ENCODE measurements around the gene SLC15A3. TPM values are rescaled to one million over a fixed set of nuclear protein-coding genes. Genes with fewer than 3 reads are reported as not detected.

Gene SLC15A3
- polyA plus RNA-seq, 1 of the 3 experiments (the other 2 are of a cell fraction), result not detected

DNA sequence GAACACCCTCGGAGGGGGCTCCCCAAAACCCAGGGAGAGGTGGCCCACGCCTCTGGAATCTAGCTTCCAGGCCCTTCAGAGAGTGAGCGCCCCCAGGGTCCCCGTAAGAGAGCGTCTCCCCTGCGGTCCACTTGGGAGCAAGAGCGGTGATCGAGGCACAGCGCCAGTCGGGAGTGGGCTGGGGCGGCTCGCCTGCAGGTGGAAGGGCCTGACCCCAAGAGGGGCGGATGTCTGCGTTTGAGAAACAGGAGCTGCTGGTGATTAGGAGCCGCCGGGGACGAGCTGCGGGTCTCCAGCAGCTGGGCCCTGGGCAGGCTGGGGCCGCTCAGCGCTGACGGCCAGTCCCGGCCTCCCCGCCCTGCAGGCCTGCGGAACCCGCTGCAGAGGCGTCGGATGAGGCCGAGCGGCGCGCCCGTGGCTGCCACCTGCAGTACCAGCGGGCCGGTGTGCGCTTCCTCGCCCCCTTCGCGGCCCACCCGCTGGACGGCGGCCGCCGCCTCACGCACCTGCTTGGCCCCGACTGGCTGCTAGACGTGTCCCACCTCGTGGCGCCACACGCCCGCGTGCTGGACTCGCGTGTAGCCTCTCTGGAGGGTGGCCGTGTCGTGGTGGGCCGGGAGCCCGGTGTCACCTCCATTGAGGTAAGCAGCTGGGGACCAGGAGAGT lies 17.7 kb downstream of the SLC15A3 start:
- H3K27me3 ChIP-seq (ENCODE audit: insufficient read depth), result no peaks in the 10 kb centered on the region
- WGBS (ENCODE audit: low lambda C conversion rate), result 92% methylated on average over 24 of the region's 57 CpGs
- peaks cover 0 to 2% of the 10 kb centered on the region in 2 experiments; a peak in 1 of 4 replicates for H3K4me1 ChIP-seq (ENCODE audit: control insufficient read depth in 1 of 2, insufficient read depth in 2 of 2, low read depth in 1 of 2, low read length in 1 of 2)
- H3K4me2 ChIP-seq, result no peak overlapping the region
- H3F3A ChIP-seq (replicated peaks; ENCODE audit: insufficient read depth), result no peaks in the 10 kb centered on the region
- H3K9me3 ChIP-seq, result no peaks in the 10 kb centered on the region
- H2AFZ ChIP-seq (ENCODE audit: low read depth), result no peak overlapping the region
- H3K9me2 ChIP-seq, result no peaks in the 10 kb centered on the region
- no peaks in the 10 kb centered on the region for H4K20me1 ChIP-seq (ENCODE audit: insufficient read depth)
- TF ChIP-seq EZH2phosphoT487 (IDR thresholded peaks at IDR 0.05; ENCODE audit: borderline replicate concordance, low read depth) (no peak), SMC3 (IDR thresholded peaks at IDR 0.05; ENCODE audit: low read depth, low read length) (no peak), MXI1 (IDR thresholded peaks at IDR 0.05; ENCODE audit: low read depth, low read length) (no peak), MEF2A (IDR thresholded peaks at IDR 0.05; ENCODE audit: borderline replicate concordance, low read depth) (no peak), RCOR1 (IDR thresholded peaks at IDR 0.05; ENCODE audit: low read length) (no peak), GABPA (IDR thresholded peaks at IDR 0.05; ENCODE audit: low read depth) (no peak), TCF12 (IDR thresholded peaks at IDR 0.05) (no peak), RAD21 (IDR thresholded peaks at IDR 0.05; ENCODE audit: low read length) (no peak)
- TF ChIP-seq, protein P1, sequence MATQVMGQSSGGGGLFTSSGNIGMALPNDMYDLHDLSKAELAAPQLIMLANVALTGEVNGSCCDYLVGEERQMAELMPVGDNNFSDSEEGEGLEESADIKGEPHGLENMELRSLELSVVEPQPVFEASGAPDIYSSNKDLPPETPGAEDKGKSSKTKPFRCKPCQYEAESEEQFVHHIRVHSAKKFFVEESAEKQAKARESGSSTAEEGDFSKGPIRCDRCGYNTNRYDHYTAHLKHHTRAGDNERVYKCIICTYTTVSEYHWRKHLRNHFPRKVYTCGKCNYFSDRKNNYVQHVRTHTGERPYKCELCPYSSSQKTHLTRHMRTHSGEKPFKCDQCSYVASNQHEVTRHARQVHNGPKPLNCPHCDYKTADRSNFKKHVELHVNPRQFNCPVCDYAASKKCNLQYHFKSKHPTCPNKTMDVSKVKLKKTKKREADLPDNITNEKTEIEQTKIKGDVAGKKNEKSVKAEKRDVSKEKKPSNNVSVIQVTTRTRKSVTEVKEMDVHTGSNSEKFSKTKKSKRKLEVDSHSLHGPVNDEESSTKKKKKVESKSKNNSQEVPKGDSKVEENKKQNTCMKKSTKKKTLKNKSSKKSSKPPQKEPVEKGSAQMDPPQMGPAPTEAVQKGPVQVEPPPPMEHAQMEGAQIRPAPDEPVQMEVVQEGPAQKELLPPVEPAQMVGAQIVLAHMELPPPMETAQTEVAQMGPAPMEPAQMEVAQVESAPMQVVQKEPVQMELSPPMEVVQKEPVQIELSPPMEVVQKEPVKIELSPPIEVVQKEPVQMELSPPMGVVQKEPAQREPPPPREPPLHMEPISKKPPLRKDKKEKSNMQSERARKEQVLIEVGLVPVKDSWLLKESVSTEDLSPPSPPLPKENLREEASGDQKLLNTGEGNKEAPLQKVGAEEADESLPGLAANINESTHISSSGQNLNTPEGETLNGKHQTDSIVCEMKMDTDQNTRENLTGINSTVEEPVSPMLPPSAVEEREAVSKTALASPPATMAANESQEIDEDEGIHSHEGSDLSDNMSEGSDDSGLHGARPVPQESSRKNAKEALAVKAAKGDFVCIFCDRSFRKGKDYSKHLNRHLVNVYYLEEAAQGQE (IDR thresholded peaks at IDR 0.05; ENCODE audit: low read depth, low read length), result no peak
- TF ChIP-seq, protein P2, sequence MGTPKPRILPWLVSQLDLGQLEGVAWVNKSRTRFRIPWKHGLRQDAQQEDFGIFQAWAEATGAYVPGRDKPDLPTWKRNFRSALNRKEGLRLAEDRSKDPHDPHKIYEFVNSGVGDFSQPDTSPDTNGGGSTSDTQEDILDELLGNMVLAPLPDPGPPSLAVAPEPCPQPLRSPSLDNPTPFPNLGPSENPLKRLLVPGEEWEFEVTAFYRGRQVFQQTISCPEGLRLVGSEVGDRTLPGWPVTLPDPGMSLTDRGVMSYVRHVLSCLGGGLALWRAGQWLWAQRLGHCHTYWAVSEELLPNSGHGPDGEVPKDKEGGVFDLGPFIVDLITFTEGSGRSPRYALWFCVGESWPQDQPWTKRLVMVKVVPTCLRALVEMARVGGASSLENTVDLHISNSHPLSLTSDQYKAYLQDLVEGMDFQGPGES (IDR thresholded peaks at IDR 0.05; ENCODE audit: low read depth, low read length), result no peak
- TF ChIP-seq, protein P3, sequence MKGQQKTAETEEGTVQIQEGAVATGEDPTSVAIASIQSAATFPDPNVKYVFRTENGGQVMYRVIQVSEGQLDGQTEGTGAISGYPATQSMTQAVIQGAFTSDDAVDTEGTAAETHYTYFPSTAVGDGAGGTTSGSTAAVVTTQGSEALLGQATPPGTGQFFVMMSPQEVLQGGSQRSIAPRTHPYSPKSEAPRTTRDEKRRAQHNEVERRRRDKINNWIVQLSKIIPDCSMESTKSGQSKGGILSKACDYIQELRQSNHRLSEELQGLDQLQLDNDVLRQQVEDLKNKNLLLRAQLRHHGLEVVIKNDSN (IDR thresholded peaks at IDR 0.05; ENCODE audit: borderline replicate concordance, low read depth), result no peak
- H3K36me3 ChIP-seq (replicated peaks in 1 of 2; ENCODE audit: control insufficient read depth in 1 of 2, insufficient read depth in 2 of 2, low read length in 1 of 2), result peaks cover 0 to 40% of the 10 kb centered on the region in 2 experiments
- H3K4me3 ChIP-seq (ENCODE audit: low read depth in 2 of 2, low read length in 1 of 2), result no peak overlapping the region
- H3K79me2 ChIP-seq (ENCODE audit: insufficient read depth), result no peaks in the 10 kb centered on the region
- no peak overlapping the region for H3K27ac ChIP-seq (ENCODE audit: low read depth in 2 of 2, low read length in 1 of 2)
- ChIA-PET CTCF (interaction anchor here (0.9 to 1.8 kb wide), 2 partner anchors 21 to 253 kb away, joined by 3 to 7 read pairs; partner anchors contain the start of gene TMEM109), POLR2A (no interaction called here)
- H3K9ac ChIP-seq, result no peak overlapping the region
- DNase-seq, result no peak

Measured in SK-N-SH (cell line).